Skeletal muscle satellite cell (primary cell): ENCODE data around the gene TCEA3.

Source experiments
- H3K27me3 ChIP-seq: 2 replicates; pipeline ENCODE4 v1.7.0; 2013; ENCODE audit warnings: low read length; ENCODE audit not compliant: control insufficient read depth, insufficient read depth
- H3K36me3 ChIP-seq: 2 replicates; pipeline ENCODE4 v1.7.0; 2013; ENCODE audit warnings: mild to moderate bottlenecking, control low read depth, low read length; ENCODE audit not compliant: insufficient read depth
- H3K4me1 ChIP-seq: 2 replicates; pipeline ENCODE4 v1.7.0; 2013; ENCODE audit warnings: low read length; ENCODE audit not compliant: control insufficient read depth, insufficient read depth
- H3K4me2 ChIP-seq: 2 replicates; pipeline ENCODE4 v1.7.0; 2013; ENCODE audit warnings: mild to moderate bottlenecking, low read length
- H3K4me3 ChIP-seq: 2 replicates; pipeline ENCODE4 v1.7.0; 2013; ENCODE audit warnings: low read length
- H3K9ac ChIP-seq: 2 replicates; pipeline ENCODE4 v1.7.0; 2013; ENCODE audit warnings: mild to moderate bottlenecking, low read depth, low read length, moderate library complexity
- H3K9me3 ChIP-seq: replicated peaks from 2 replicates; pipeline ENCODE4 v1.7.0; 2013; ENCODE audit warnings: mild to moderate bottlenecking, control low read depth, low read length

Gene TCEA3

DNA sequence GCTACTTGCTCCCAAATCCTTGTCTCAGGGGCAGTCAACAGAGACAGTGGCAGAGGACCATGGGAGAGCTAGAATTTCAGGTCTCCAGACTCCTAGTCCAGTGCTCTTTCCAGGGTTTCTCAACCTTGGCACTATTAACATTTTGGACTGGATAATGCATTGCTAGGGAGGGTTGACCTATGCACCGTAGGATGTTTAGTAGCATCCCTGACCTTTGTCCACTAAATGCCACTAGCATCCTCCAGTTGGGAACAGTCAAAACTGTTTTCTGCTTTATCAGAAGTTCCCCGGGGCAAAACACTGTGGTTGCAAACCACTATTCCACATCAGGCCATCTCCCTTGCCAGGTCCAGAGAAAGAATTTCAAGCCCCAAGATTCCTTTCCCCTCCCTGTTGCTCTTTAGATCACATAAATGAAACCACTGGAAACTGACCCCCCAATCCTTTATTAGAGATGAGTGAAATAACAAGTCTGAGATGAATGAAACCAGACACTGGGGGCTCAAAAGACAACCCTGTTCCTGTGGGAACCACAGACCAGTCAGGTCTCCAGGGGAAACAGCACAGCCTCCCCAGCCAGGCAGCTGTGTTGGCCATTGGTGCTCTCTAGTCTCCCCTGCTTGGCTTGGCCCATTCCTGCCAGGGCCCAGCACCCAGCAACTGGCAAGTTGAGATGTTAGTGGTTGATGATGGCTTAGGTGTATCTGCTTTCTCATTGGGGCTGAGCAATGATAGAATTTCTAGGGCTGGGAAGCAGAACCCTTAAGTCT is 3.8 kb upstream of the TCEA3 start:
- Histone ChIP-seq H3K4me3 (no peak overlapping the region), H3K4me2 (no peak overlapping the region), H3K4me1 (peaks cover 10% of the 10 kb centered on the region), H3K9me3 (no peaks in the 10 kb centered on the region), H3K9ac (no peak overlapping the region), H3K27me3 (peaks cover 19% of the 10 kb centered on the region), H3K36me3 (no peaks in the 10 kb centered on the region)

GRCh38 chr1:23427550-23427949 is 3.0 kb upstream of the TCEA3 start:
- Histone ChIP-seq H3K4me3 (no peak overlapping the region), H3K9me3 (no peaks in the 10 kb centered on the region), H3K27me3 (peaks cover 19% of the 10 kb centered on the region), H3K4me2 (no peak overlapping the region), H3K36me3 (no peaks in the 10 kb centered on the region), H3K9ac (no peak overlapping the region), H3K4me1 (peaks cover 15% of the 10 kb centered on the region)

- Histone ChIP-seq H3K4me2 (no peak overlapping the region), H3K9me3 (no peaks in the 10 kb centered on the region), H3K4me1 (peaks cover 23% of the 10 kb centered on the region), H3K27me3 (peaks cover 19% of the 10 kb centered on the region), H3K4me3 (no peak overlapping the region), H3K9ac (no peak overlapping the region), H3K36me3 (no peaks in the 10 kb centered on the region)
Observed at GRCh38 chr1:23426828-23427227, 2.3 kb upstream of the TCEA3 start.

DNA sequence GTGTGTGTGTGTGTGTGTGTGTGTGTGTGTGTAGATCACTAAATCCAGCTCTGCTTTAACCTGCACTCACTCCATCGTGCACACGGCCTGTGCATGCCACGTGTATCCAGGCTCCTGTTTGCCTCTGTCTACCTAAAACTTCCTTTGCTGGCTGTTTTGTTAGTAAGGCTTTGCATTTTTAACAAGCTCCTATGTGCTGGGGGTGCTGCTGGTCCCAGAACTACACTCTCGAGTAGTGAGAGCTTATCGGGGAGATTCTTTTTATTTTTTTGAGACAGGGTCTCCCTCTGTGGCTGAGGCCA is 596 bp upstream of the TCEA3 start:
- Histone ChIP-seq H3K36me3 (no peaks in the 10 kb centered on the region), H3K4me3 (peak overlapping the region; percentile 68), H3K9me3 (no peaks in the 10 kb centered on the region), H3K4me2 (peak overlapping the region; percentile 90), H3K9ac (no peak overlapping the region), H3K4me1 (peaks cover 24% of the 10 kb centered on the region), H3K27me3 (peaks cover 16% of the 10 kb centered on the region)

GRCh38 chr1:23423415-23424292 is 894 bp downstream of the TCEA3 start:
- no peaks in the 10 kb centered on the region for H3K36me3 ChIP-seq
- peak overlapping the region; percentile 68 for H3K4me3 ChIP-seq
- peak overlapping the region; percentile 51 for H3K9ac ChIP-seq
- H3K9me3 ChIP-seq: no peaks in the 10 kb centered on the region
- H3K27me3 ChIP-seq: peaks cover 12% of the 10 kb centered on the region
- H3K4me2 ChIP-seq: peak overlapping the region; percentile 90
- H3K4me1 ChIP-seq: peaks cover 24% of the 10 kb centered on the region

DNA sequence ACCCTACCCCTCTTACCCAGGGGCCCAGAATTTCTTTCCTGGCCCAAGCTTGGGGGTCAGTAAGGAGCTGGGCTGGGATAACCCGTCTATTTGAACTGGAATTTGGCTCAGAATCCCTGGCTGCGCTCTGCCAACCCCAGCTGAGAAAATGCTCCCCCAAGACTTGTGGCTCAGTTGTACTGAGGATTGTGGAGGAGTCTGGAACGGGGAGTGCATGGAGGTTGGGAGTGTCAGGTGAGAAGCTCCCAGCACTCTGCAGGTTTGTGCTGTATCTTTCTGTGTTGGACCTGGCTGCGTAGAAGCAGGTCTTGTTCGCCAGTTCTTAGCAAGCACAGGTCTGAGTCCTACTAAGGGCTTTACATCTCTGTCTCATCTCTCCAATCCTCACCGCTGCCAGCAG is 1.6 kb downstream of the TCEA3 start:
- H3K4me1 ChIP-seq: peaks cover 24% of the 10 kb centered on the region
- H3K4me3 ChIP-seq: no peak overlapping the region
- no peaks in the 10 kb centered on the region for H3K9me3 ChIP-seq
- H3K36me3 ChIP-seq: no peaks in the 10 kb centered on the region
- no peak overlapping the region for H3K4me2 ChIP-seq
- H3K27me3 ChIP-seq: peaks cover 9% of the 10 kb centered on the region
- no peak overlapping the region for H3K9ac ChIP-seq

DNA sequence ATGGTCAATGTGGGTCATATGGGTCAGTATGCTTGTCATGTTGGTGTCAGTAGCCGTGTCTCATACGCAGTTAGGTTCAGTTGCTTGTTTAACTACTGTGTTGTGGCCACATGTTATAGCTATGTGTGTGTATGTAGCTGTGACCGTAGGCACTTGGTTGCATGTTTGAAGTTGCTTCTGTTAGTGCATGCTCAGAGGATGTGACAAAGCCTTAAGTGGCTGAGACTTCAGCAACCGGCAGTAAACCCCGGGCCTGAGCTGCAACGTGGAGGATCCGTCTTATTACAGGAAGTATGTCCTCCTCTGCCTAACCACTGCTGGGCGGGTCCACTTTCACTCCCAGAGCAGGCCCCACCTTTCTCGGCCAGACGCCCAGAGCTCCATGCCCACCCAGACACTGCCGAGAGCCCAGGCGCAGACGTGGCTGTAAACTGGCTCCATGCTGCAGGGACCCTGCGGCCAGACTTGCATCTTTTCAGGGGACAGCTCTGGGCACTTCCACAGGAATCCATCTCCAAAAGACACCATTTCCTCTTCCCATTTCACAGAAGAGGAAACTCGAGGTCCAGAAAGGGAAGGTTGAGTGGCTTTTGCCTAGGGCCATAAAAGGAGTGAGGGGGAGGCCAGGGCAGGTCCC is 2.2 kb downstream of the TCEA3 start:
- Histone ChIP-seq H3K9ac (no peak overlapping the region), H3K4me2 (peak overlapping the region; percentile 39), H3K27me3 (peaks cover 9% of the 10 kb centered on the region), H3K4me3 (peak overlapping the region; percentile 25), H3K4me1 (peaks cover 24% of the 10 kb centered on the region), H3K9me3 (no peaks in the 10 kb centered on the region), H3K36me3 (no peaks in the 10 kb centered on the region)

GRCh38 chr1:23421753-23422240 is 2.8 kb downstream of the TCEA3 start:
- Histone ChIP-seq H3K4me1 (peaks cover 24% of the 10 kb centered on the region), H3K9ac (no peak overlapping the region), H3K27me3 (peaks cover 9% of the 10 kb centered on the region), H3K4me3 (peak overlapping the region; percentile 25), H3K4me2 (peak overlapping the region; percentile 39), H3K36me3 (no peaks in the 10 kb centered on the region), H3K9me3 (no peaks in the 10 kb centered on the region)

- Histone ChIP-seq H3K4me2 (no peak overlapping the region), H3K9ac (no peak overlapping the region), H3K27me3 (peaks cover 6% of the 10 kb centered on the region), H3K9me3 (no peaks in the 10 kb centered on the region), H3K4me1 (peaks cover 24% of the 10 kb centered on the region), H3K36me3 (no peaks in the 10 kb centered on the region), H3K4me3 (no peak overlapping the region)
Observed at GRCh38 chr1:23421343-23421742, 3.2 kb downstream of the TCEA3 start.

GRCh38 chr1:23420778-23421177 is 3.8 kb downstream of the TCEA3 start:
- Histone ChIP-seq H3K4me2 (no peak overlapping the region), H3K27me3 (peaks cover 5% of the 10 kb centered on the region), H3K4me1 (peaks cover 24% of the 10 kb centered on the region), H3K4me3 (no peak overlapping the region), H3K9me3 (no peaks in the 10 kb centered on the region), H3K9ac (no peak overlapping the region), H3K36me3 (no peaks in the 10 kb centered on the region)

GRCh38 chr1:23419180-23419579 is 5.4 kb downstream of the TCEA3 start:
- Histone ChIP-seq H3K4me1 (peaks cover 15% of the 10 kb centered on the region), H3K36me3 (no peaks in the 10 kb centered on the region), H3K9me3 (no peaks in the 10 kb centered on the region), H3K4me3 (no peak overlapping the region), H3K9ac (no peak overlapping the region), H3K4me2 (no peak overlapping the region), H3K27me3 (no peaks in the 10 kb centered on the region)
